NCI-H510A treated with DMSO at 0.1 percent for 48 hours (cell line): Measurements from ENCODE around the gene ROR1.
A peak's percentile ranks its signal among the peaks of the same experiment; 100 is the strongest.

Source experiments
- DNase-seq: peaks from one replicate; lab custom pipeline; 2025; lab: John Stamatoyannopoulos, UW

ROR1 gene

GRCh38 chr1:64060611-64061302 is 286.9 kb downstream of the ROR1 start:
- no peak for DNase-seq

- no peak for DNase-seq
These were observed 287.8 kb downstream of the ROR1 start for GRCh38 chr1:64061430-64062104.

DNA sequence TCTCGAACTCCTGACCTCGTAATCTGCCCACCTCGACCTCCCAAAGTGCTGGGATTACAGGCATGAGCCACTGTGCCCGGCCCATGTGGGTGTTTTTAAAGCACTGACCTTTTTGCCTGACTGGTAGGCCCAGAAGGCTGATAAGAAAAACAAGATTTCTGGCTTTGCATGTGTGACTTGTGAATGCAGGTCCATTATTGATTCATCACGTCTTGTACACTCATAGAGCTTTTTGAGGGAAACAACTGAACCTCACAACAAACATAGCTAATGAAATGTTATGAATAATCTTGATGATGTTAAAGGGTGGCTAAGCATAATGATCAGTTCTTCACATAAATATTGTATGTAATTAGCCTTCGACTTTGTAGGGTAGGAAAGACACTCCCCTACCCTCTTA is 288.7 kb downstream of the ROR1 start:
- no peak for DNase-seq

DNA sequence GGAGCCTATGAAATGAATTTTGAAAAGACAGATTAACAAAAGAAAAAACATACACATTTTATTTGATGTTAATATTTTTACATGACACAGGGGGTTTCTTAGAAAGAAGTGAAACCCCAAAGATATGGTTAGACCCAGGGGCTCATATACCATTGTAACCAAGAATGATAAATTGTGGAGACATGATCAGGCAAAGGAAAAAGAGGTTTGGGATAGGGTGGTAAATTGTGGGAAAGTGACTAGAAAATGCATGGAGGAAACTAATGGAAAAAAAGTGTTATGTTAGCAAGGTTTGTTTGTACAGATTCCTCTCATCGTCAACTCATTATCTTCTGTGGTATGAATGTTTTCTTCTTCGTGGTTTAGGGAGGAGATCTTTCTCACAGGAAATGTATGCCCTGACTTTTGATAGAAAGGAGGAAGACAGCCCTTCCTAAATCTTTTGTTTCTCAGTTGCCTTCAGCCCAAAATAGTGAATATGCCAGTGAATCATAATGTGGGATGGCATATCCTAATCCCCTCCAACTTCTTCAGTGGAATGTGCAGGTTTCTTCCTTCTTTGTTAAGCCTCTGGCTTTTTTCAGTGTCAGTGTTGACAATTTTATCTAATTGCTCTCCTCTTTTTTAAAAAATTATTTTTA is 289.2 kb downstream of the ROR1 start:
- DNase-seq: no peak

- DNase-seq: no peak
These were observed 291.8 kb downstream of the ROR1 start for GRCh38 chr1:64065571-64065970.

DNA sequence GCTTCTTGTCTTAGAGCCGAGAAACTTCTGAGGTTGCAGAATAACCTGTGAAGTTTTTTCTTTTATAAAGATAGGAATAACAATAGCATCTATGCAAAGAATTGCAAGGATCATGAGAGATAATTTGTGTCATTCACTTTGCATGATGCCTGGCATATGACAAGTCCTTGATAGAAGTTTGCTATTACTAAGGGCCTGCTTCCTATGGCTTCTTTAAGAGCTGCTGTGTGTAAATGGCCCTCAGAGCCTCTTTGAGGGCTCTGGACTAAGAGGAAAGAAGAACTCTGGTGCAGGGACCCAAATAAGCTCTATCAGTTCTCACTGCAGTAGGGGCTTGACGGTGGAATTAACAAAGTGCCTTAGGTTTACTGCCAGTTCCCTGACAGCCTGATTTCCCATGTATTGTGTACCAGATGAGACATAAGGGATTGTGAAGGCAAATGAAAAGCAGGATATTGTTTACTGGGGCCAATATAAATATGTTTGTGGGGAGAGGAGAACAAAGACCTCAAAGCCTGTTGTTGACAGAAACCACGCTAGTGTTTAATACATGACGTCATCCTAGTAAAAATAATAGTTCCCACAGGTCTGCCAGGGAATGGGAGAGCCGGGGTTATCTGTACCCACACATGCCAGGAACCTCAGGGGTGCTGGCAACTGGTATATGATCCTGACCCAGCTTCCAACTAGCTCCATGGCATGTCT is 298.4 kb downstream of the ROR1 start:
- DNase-seq: no peak

- DNase-seq: no peak
These were observed 299.9 kb downstream of the ROR1 start for GRCh38 chr1:64073705-64074104.

DNA sequence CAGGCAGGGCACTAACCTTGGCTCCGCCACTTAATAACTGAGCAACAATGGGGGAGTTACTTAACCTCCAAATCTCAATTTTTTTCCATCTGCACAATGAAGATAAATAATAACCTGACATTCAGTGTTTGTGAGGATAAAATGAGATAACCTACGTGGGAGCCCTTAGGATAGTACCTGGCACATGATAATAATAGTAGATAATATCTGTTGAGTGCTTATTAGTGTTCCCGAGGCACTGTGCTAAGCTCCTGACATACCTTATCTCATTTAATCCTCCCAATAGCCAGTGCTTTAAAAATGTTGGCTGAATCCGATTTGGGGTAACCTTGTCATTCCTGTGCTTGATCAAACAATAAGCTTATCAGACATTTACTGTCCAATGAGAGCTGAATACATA is 300.9 kb downstream of the ROR1 start:
- no peak for DNase-seq

DNA sequence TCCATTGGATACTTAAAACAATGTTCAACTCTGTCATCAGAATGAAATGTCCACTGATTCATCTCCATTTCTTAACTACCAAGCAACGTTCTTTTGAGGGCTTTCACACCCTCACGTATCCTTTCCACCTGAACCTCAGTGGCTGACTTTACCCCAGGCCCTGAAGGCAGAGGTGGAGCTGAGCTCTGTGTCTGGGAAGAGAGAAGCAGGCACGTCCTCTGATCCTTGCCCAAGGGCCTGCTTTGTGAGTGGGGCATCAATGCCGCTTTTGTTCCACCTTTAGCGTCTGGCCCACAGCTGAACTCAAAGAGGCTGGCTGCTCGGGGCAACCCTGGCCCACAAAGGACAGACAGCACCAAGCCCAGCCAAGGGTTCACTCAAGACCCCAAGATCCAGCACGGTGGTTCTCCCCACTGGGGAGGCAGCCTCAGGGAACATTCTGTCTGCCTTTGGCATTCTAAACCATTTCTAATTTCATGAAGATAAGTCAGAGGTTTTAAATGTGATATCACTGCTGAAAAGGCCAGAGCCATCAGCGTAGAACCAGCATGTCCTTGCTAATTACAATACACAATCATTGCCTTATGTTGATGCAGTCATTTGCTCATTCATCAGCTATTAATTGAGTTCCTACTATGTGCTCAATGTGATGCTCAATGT is 303.6 kb downstream of the ROR1 start:
- no peak for DNase-seq

DNA sequence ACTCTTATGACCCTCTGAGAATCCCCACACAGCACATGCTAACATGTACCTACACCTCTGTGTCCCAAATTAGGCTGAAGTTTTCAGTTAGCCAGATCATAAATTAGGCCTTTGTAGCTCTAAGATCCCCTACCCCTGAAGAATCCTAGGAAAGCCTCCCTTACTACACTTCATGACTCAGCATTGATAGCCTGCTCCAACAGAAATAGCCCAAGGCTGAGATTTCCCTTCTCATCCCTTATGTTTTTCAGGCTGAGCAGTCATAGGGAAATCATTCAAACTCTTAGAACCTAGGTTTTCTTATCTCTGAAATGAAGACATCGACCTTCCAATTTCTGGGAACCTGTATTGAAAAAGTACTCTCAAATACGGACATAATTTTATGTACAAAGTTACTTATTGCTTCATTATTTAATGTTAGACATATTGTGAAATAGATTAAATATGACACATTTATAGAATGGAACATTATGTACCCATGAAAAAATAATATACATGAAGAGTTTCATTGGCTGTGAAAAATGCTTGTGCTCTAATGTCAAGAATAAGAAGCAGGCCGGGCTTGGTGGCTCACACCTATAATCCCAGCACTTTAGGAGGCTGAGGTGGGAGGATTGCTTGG is 307.2 kb downstream of the ROR1 start:
- DNase-seq: no peak

DNA sequence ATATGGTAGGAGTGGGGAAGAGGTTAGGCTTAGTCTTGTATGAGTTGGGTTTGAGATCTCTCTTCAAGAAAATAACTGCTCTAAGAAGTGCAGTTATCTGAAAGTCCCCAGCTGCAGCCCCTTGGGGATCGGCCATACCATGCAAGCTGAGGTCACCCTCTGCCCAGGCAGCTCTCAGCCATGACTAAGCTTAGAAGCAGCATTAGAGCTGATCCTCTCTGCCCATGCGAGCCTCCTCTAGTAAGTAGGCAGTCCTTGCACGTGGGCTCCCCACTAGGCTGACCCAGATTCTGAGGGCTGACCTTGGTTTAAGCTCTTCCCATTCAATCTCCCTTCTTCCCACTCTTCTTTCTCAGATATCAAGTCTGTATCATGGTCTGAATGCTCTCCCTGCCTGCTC is 308.6 kb downstream of the ROR1 start:
- DNase-seq: no peak

DNA sequence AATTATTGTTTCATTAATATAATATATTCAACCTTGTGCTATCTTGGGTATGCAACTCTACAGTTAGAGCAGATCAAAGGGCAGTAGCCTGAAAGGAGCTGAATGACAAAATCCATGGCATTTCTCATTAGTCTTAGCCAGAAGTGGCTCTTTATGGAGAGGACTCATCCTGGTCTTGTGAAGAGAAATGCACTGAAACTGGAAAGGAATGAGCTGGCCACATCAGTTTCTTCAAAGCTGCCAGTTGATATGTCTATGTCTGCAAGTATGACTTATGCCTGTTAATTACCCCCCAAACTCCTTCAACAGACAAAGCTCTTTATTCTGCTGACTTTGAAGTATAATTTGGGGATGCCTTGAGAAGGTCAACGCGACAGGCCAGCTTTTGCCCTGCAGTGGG is 310.6 kb downstream of the ROR1 start:
- no peak for DNase-seq

GRCh38 chr1:64087768-64088167 is 314.0 kb downstream of the ROR1 start:
- no peak for DNase-seq

DNA sequence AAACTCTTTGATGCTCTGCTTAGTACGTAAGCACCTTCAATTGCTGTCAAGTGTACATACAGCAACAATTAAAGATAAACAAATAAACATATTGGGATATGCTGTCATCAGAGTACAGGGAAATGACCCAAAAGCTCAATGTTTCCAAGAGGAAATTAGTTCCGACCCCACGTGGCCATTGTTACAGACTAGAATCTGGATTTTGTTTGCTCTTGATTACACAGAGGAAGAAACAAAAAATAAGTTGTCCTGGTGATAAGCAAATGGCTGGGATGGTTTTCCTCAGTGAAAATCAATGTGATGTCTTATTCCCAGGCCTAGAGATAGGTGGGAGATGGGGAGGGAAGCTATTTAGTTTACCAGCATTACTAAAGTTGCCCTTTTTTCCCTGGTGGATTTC is 316.6 kb downstream of the ROR1 start:
- DNase-seq: no peak

DNA sequence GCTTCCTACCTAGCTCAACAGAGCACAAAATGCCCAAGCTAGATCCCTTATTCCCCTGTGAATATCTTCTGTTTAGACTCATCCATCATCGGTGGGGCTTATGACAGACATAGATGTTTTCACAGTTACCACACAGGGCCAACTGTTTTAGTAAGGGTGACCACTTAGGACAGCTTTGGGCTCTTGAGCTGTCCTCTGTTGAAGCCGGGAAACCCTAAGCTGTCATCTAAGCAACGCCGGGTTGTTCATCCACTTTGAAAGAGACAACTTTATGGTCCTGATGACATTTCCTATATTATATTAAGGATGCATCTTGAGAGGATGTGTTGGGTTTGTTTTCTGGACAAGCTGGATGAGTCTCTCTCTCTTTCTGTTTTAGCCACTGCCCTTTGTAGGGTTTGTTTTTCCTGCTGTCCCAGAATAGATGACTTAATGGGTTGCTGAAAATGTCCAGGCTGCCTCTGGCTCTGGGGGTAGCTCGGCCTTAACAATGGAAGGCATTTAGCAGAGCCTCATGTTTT is 319.1 kb downstream of the ROR1 start:
- no peak for DNase-seq

DNA sequence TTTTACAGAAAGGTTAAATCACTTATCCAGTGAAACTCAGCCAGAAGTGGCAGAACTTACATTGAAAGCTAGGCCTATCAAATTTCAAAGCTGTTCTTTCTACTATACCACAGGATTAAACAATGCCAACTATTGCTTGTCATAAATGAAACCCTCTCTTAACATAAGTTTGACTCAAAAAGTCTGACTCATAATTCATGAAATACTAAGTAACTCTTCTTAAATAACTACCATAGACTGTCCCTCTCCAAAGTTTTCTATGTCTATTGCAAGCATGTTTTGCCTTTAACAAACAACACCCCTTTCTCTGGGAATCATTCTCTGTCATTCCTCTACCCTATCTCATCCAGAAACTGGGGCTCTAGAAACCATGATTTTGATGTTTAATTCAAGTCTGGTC is 320.1 kb downstream of the ROR1 start:
- no peak for DNase-seq

GRCh38 chr1:64095832-64096231 is 322.0 kb downstream of the ROR1 start:
- DNase-seq: no peak

DNA sequence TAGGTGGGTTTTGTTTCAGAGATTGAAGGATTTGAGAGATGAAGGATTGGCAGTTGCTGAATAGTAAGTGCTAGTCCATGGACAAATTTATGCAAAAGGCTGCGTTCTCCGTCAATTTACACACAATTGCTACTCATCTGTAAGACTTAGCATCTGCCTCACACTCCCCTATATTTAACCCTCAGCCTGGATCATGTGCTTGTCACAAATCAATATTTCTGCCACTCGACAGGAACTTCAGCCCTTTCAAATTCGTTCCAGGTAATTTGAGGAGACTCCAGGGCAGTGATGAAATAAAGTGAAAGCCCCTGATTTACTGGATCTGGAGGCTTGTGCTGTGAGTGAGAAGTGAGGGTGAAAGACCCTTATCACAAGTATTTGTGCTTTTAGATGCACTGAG is 324.0 kb downstream of the ROR1 start:
- no peak for DNase-seq

DNA sequence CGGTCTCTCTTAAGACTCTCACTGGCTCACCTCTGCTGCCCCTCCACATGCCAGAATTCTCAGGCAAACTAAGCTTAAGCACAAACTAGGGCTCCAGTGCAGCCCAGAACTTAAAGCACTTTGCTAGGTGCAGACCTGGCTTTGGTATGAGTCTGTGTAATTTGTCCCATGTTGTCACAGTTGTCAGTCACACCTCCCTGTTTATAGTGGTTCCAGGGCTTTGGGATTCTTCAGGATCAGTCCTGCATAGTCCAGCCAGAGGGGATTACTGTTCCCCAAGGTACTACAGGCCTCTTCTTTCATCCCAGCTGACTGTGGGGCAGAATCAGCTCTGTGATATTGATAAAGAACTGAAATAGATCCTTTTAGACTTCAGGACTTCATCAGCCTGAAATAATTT is 324.6 kb downstream of the ROR1 start:
- DNase-seq: no peak

- DNase-seq: peak; percentile 41
These were observed 325.2 kb downstream of the ROR1 start for GRCh38 chr1:64098846-64099582.

- no peak for DNase-seq
These were observed 327.0 kb downstream of the ROR1 start for GRCh38 chr1:64100791-64101190.
